ENCODE measurements around the gene SLC22A16. TPM values are rescaled to one million over a fixed set of nuclear protein-coding genes. Genes with fewer than 3 reads are reported as not detected.

Gene SLC22A16
- total and polyA plus RNA-seq, 2 donors (not counting 1 experiment from before 2014, with no cell fraction given): not detected

DNA sequence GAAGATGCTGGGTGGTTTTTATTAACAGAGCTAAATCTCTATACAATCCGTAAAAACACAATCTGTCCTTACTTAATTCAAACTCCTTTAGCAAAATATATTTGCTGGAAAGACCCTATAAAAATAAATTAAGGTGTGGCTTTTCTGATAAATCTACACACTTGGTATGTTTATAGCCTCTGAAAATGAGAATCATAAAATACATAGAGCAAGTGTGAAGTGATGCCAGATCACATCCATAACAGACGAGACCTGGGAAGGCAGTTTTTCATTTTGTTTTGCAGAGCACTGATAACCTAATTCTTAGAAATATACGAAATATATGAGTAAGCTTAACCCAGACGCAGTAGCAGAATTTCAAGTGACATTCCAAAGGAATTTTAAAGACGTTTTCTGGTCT is 50.6 kb downstream of the SLC22A16 start:
- Histone ChIP-seq H3K27ac (ENCODE audit: low read length in 2 of 2) (no peak overlapping the region), H3K4me1 (ENCODE audit: control insufficient read depth in 2 of 2, insufficient read depth in 2 of 2, low read length in 2 of 2) (no peaks in the 10 kb centered on the region), H3K36me3 (replicated peaks in 1 of 2; ENCODE audit: control extremely low read depth in 1 of 2, control insufficient read depth in 1 of 2, extremely low read depth in 1 of 2, insufficient read depth in 2 of 2, low read length in 1 of 2) (no peaks in the 10 kb centered on the region), H3K9ac (ENCODE audit: low read length) (no peak overlapping the region), H3K4me2 (replicated peaks; ENCODE audit: low read depth, low read length, poor library complexity, severe bottlenecking) (no peak overlapping the region), H2AFZ (ENCODE audit: insufficient read depth, low read depth, low read length, poor library complexity, severe bottlenecking) (no peak overlapping the region), H3K79me2 (ENCODE audit: control insufficient read depth, insufficient read depth, low read length) (no peaks in the 10 kb centered on the region), H3K9me3 (ENCODE audit: control extremely low read depth in 1 of 3, control insufficient read depth in 2 of 3, insufficient read depth in 1 of 3, low read length in 2 of 3) (peaks cover 0 to 4% (median 2%) of the 10 kb centered on the region in 3 donors), H4K20me1 (ENCODE audit: control insufficient read depth, insufficient read depth, low read length, poor library complexity, severe bottlenecking) (no peaks in the 10 kb centered on the region), H3K4me3 (ENCODE audit: control extremely low read depth in 1 of 5, extremely low read depth in 1 of 5, insufficient read depth in 1 of 5, low read depth in 2 of 5, low read length in 4 of 5) (no peak overlapping the region), H3K27me3 (replicated peaks in 1 of 4; ENCODE audit: control extremely low read depth in 1 of 4, control insufficient read depth in 3 of 4, insufficient read depth in 4 of 4, low read length in 3 of 4) (peaks cover 0 to 5% (median 2%) of the 10 kb centered on the region in 4 experiments)
- intact Hi-C loops (cut with micrococcal nuclease): no loop called here
- DNase-seq (no peak), ATAC-seq (ENCODE audit: low read depth) (no peak)
- 91% methylated on average over 3 of the region's 5 CpGs for WGBS (ENCODE audit: insufficient coverage)
- Mint-ChIP-seq H3K4me3 (no peak overlapping the region), H3K9me3 (ENCODE audit: insufficient read depth) (peaks cover 7% of the 10 kb centered on the region), H3K4me1 (no peaks in the 10 kb centered on the region), H3K27me3 (peaks cover 34% of the 10 kb centered on the region), H3K27ac (no peak overlapping the region)
- TF ChIP-seq, protein P1, sequence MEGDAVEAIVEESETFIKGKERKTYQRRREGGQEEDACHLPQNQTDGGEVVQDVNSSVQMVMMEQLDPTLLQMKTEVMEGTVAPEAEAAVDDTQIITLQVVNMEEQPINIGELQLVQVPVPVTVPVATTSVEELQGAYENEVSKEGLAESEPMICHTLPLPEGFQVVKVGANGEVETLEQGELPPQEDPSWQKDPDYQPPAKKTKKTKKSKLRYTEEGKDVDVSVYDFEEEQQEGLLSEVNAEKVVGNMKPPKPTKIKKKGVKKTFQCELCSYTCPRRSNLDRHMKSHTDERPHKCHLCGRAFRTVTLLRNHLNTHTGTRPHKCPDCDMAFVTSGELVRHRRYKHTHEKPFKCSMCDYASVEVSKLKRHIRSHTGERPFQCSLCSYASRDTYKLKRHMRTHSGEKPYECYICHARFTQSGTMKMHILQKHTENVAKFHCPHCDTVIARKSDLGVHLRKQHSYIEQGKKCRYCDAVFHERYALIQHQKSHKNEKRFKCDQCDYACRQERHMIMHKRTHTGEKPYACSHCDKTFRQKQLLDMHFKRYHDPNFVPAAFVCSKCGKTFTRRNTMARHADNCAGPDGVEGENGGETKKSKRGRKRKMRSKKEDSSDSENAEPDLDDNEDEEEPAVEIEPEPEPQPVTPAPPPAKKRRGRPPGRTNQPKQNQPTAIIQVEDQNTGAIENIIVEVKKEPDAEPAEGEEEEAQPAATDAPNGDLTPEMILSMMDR (IDR thresholded peaks at IDR 0.05): no peak
- no peak for TF ChIP-seq EZH2 (IDR thresholded peaks at IDR 0.05; ENCODE audit: borderline replicate concordance, insufficient read depth, low read depth, low read length, poor library complexity, severe bottlenecking)
- ChIA-PET CTCF (no interaction called here), POLR2A (no interaction called here)

DNA sequence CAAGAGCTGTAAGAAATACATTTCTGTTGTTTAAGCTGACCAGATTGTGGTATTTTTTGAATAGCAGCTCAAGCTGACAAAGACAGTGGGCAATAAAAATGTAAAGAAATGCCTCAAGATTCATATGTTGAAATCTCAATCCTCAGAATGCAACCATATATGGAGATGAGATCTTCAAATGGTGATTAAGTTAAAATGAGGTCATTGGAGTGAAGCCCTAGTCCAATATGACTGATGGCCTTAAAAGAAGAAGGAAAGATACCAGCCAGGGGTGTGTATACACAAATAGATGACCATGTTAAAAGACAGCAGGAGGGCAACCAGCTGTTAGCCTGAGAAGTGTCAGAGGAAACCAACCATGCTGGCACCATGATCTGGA is 54.0 kb downstream of the SLC22A16 start:
- H3K36me3 ChIP-seq (replicated peaks in 1 of 2; ENCODE audit: control extremely low read depth in 1 of 2, control insufficient read depth in 1 of 2, extremely low read depth in 1 of 2, insufficient read depth in 2 of 2, low read length in 1 of 2): no peaks in the 10 kb centered on the region
- no peaks in the 10 kb centered on the region for H3K79me2 ChIP-seq (ENCODE audit: control insufficient read depth, insufficient read depth, low read length)
- peaks cover 0 to 5% (median 2%) of the 10 kb centered on the region in 4 experiments for H3K27me3 ChIP-seq (replicated peaks in 1 of 4; ENCODE audit: control extremely low read depth in 1 of 4, control insufficient read depth in 3 of 4, insufficient read depth in 4 of 4, low read length in 3 of 4)
- Mint-ChIP-seq H3K27ac (no peak overlapping the region), H3K4me1 (no peaks in the 10 kb centered on the region), H3K27me3 (peaks cover 43% of the 10 kb centered on the region), H3K4me3 (no peak overlapping the region), H3K9me3 (ENCODE audit: insufficient read depth) (peaks cover 7% of the 10 kb centered on the region)
- no peak overlapping the region for H3K27ac ChIP-seq (ENCODE audit: low read length in 2 of 2)
- no peak overlapping the region for H2AFZ ChIP-seq (ENCODE audit: insufficient read depth, low read depth, low read length, poor library complexity, severe bottlenecking)
- H3K9ac ChIP-seq (ENCODE audit: low read length): no peak overlapping the region
- H3K9me3 ChIP-seq (ENCODE audit: control extremely low read depth in 1 of 3, control insufficient read depth in 2 of 3, insufficient read depth in 1 of 3, low read length in 2 of 3): peaks cover 0 to 4% (median 2%) of the 10 kb centered on the region in 3 donors
- no peak for ATAC-seq (ENCODE audit: low read depth)
- intact Hi-C loops (cut with micrococcal nuclease): no loop called here
- TF ChIP-seq, protein P1 (IDR thresholded peaks at IDR 0.05): no peak
- TF ChIP-seq EZH2 (IDR thresholded peaks at IDR 0.05; ENCODE audit: borderline replicate concordance, insufficient read depth, low read depth, low read length, poor library complexity, severe bottlenecking): no peak
- H3K4me3 ChIP-seq (ENCODE audit: control extremely low read depth in 1 of 5, extremely low read depth in 1 of 5, insufficient read depth in 1 of 5, low read depth in 2 of 5, low read length in 4 of 5): no peak overlapping the region
- POLR2A ChIA-PET: no interaction called here
- no peaks in the 10 kb centered on the region for H3K4me1 ChIP-seq (ENCODE audit: control insufficient read depth in 2 of 2, insufficient read depth in 2 of 2, low read length in 2 of 2)
- no peak overlapping the region for H3K4me2 ChIP-seq (replicated peaks; ENCODE audit: low read depth, low read length, poor library complexity, severe bottlenecking)
- DNase-seq: no peak
- no peaks in the 10 kb centered on the region for H4K20me1 ChIP-seq (ENCODE audit: control insufficient read depth, insufficient read depth, low read length, poor library complexity, severe bottlenecking)
- CTCF ChIA-PET: no interaction called here

Data from B cell (primary cell).